HG03469 (cell line): Measurements from ENCODE around the gene CRX.
"Not testable (repeated sequence)": the region's sequence is repeated elsewhere in the genome, so short reads cannot be mapped to it uniquely, and the experiment has no call there.

Experiments used
- ATAC-seq: cut with Tn5 transposase; IDR thresholded peaks from one replicate; pipeline ENCODE4 v1.9.1; 2021; ENCODE audit warnings: mild to moderate bottlenecking, moderate library complexity, moderate number of reproducible peaks; ENCODE audit not compliant: unreplicated experiment

Gene CRX

GRCh38 chr19:47858646-47859285 lies 37.0 kb downstream of the CRX start, which contains the start of gene TPRX2:
TSS of gene TPRX2 (plus strand) at chr19:47859235. CDS start at chr19:47859247, 12 bp downstream.
- ATAC-seq, result not testable (repeated sequence)

- not testable (repeated sequence) for ATAC-seq
Measured at GRCh38 chr19:47859838-47860237, 38.1 kb downstream of the CRX start.

DNA sequence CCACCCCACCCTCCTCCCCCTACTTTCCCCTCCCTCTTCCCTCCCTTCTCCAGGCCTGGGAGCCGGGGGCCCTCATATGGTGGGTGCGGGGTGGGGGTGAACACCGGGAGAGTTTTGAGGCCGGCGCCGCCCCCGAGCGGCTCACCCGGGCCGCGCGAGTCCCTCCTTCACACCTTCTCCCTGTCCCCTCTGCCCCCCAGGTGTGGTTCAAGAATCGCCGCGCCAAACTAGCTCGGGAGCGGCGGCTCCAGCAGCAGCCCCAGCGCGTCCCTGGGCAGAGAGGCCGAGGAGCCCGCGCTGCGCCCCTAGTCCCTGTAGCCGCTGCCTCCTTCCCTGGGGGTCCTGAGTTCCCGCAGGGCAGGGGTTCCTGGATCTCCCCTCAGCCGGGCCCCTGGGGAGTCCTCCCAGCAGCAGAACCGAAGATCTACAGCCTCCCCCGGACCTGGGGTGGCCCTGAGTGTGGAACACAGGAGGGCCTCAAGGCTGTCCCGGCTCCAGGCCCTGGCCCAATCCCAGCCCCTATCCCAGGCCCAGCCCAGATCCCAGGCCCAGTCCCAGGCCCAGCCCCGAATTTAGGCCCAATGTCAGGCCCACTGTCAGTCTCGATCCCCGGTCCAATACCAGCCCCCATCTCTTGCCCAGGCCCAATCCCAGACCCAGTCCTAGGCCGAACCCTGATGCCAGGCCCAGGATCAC lies 39.0 kb downstream of the CRX start:
- ATAC-seq, result no peak

DNA sequence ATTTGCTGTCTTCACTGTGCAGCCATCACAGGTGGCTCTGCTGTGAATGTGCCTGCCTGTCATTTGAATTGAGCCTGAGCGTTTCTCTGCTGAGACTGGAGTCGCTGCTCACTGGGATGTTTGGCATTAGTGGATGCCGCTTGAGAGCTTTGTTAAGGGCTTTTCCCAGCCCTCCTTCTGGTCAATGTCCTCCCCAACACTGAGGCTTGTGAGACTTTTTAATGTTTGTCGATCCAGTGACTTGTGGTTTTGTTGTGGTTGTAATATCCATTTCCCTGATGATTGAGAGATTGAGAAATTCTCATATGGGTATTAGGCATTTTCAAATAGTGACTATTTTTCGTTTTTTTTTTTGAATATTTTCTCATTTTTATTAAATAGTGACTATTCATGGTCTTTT lies 39.9 kb downstream of the CRX start:
- ATAC-seq, result no peak

- no peak for ATAC-seq
Measured at GRCh38 chr19:47863514-47863936, 41.8 kb downstream of the CRX start.

DNA sequence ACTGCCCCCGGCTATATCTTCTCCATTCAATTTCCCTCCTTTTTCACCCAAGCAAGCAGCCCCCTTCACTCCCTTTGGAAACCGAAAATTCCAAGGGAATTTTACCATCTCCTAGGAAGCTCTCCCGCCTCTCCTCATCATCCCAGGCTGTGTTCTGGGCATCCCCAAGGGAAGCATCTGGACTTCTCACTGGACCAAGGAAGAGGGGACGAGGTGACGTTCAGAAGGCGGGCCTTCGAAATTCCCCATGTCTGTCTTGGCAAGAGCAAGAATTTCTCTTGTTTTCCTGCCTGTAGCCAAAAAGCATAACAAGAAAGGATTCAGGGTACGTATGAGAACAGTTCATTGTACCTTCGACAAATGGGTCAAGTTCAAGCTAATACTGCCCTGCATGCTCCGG lies 43.4 kb downstream of the CRX start:
- no peak for ATAC-seq

GRCh38 chr19:47878906-47879305 lies 57.2 kb downstream of the CRX start:
- ATAC-seq, result no peak

- not testable (repeated sequence) for ATAC-seq
Measured at GRCh38 chr19:47879385-47879784, 57.6 kb downstream of the CRX start.

- ATAC-seq, result no peak
Measured at GRCh38 chr19:47881757-47882156, 60.0 kb downstream of the CRX start.

DNA sequence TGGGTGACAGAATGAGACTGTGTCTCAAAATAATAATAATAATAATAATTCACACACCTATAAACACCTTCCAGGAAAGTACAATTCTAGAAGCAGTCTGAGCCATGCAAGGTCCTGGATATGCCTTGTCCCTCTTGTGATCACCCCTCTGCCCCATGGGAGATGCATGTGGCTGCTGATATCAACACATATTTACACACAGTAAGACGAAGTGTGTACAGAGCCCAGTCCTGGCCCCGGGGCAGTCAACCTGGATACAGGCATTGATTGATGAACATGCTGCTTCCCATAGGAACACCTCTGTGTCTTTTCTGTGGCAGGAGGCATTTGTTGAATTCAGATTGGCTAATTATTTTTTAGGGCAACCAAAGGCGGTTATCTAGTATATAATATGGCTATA lies 61.2 kb downstream of the CRX start:
- no peak for ATAC-seq

DNA sequence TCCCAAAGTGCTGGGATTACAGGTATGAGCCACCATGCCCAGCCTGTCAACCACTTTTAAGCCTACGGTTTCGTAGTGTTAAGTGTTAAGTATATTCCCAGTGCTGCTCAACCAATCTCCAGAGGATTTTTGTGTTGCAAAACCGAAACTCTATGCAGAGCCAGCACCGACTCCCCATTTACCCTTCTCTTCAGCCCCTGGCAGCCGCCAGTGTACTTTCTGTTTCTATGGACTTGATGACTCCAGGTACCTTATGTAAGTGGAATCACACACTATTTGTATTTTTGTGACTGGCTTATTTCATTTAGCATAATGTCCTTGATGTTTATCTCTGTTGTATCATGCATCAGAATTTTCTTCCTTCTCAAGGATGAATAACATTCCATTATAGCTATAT lies 63.3 kb downstream of the CRX start:
- no peak for ATAC-seq

GRCh38 chr19:47886010-47886559 lies 64.3 kb downstream of the CRX start, which contains the start of gene SULT2A1:
TSS of gene SULT2A1 (minus strand) at chr19:47886315. CDS start at chr19:47886257, 58 bp downstream.
- ATAC-seq, result no peak

GRCh38 chr19:47890865-47891621 lies 69.3 kb downstream of the CRX start:
- ATAC-seq, result no peak

- ATAC-seq, result no peak
Measured at GRCh38 chr19:47891622-47891922, 69.8 kb downstream of the CRX start.

DNA sequence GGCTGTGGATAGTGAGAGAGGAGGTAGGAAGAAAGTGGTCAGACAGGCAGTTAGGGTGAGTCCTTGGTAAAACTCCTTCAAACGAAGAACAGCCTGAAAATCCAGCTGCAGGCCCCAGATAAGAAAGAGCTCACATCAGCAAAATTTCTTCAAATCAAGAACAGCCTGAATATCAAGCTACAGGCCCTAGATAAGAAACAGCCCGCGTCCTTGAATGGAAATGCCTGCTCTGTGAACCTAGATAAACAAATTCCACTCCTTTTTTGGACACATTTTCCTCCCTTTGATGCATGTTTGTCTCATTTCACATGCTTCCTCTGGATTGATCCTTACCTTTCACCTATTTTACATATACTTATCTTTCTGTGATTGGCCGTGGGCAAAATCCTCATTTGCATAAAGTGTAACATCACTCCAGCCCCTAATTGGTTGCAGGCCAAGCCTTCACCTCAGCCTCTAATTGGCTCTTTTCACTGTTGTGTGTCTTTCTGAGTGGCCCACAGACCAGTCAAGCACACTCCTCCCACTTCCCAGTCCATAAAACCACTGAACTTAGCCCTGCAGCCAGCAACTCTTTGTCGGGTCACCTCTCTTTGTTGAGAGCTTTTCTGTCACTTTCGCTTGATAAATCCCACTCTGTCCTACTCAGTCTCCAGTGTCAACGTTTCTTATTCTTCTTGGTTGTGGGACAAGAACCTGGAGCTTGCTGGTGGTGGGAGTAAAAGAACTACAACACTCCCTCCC lies 70.4 kb downstream of the CRX start:
- no peak for ATAC-seq
